Fibroblast of pulmonary artery (primary cell): ENCODE measurements around the gene HRH3.

Source experiments
- DNase-seq: peaks from one replicate; pipeline ENCODE4 v3.0.0-alpha.2; 2010; ENCODE audit warnings: low read depth
- H3K4me3 ChIP-seq: replicated peaks from 2 replicates; pipeline ENCODE4 v1.5.1; 2011; ENCODE audit warnings: low read depth, mild to moderate bottlenecking, control low read depth, low read length, moderate library complexity
- CTCF ChIP-seq: IDR thresholded peaks from 2 replicates; pipeline ENCODE4 v1.5.1; 2011; ENCODE audit warnings: mild to moderate bottlenecking, control low read depth, low read length, inconsistent platforms; ENCODE audit errors: missing control alignments

Gene HRH3

DNA sequence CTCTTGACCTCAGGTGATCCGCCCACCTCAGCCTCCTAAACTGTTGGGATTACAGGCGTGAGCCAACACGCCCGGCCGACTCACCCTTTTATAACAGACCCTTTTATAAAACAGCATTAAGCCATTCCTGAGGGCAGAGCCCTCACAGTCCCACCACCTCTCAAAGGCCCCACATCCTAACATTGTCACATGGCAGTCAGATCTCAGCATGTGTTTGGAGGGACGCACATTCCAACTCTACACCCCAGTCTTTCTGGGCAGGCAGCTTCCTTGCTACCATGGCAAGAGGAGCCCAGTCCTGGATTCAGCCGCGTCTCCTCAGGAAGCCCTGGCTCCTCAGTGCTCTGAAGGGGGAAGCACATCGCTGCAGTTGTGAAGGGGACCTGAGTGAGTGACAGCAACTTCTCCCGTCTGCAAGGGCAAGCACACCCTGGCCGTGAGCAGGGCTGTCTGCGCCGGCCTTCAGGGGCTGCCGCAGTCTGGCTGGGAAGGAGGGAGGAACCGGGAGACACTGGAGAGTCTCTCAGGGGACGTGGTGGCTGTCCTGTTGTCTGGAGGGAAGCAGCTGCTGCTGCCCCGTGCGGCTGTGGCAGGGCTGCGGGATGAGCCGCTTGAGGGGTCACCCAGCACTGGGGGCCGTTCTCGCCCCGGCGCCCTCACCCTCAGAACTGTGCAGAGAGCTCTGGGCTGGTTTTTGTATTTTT, 34.1 kb upstream of the HRH3 start:
- TF ChIP-seq CTCF: no peak
- no peak overlapping the region for H3K4me3 ChIP-seq

GRCh38 chr20:62253398-62253797, 33.3 kb upstream of the HRH3 start:
- TF ChIP-seq CTCF: no peak
- no peak for DNase-seq
- H3K4me3 ChIP-seq: no peak overlapping the region

More for the DNA sequence above, 34.1 kb upstream of the HRH3 start:
- DNase-seq: no peak

GRCh38 chr20:62252342-62252966, 32.4 kb upstream of the HRH3 start:
- TF ChIP-seq CTCF: no peak
- DNase-seq: peak; percentile 20
- no peak overlapping the region for H3K4me3 ChIP-seq

DNA sequence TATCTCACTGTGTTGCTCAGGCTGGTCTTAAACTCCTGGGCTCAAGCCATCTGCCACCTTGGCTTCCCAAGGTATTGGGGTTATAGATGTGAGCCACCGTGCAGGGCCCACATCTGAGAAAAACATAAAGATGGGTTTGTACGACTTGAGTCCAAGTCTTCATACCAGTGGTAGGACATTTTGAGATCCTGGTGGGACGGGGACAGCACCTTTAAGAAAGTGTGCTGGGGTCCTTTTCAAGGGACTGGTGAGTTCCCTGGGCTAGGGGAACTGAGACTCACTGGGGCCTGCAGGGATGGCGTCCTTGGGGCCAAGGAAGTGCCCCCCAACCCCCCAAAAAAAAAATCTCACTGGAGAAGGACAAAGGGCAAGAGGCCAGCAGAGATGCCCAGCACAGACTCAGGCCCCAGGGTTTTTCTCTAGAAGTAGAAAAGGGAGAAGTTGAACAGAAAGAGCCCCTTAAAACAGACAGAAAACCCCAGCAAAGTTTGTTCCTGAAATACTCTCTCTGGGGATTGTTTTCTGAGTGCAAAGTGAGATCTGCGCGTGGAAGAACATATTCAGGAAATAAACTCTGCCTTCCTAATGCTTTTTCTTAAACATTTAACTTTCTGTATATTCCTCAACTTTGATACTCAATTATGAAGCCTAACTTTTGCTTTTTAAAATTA, 28.9 kb upstream of the HRH3 start:
- TF ChIP-seq CTCF: no peak
- no peak for DNase-seq
- no peak overlapping the region for H3K4me3 ChIP-seq

GRCh38 chr20:62246872-62247652, 27.0 kb upstream of the HRH3 start:
- DNase-seq: no peak

More at GRCh38 chr20:62246872-62247652, 27.0 kb upstream of the HRH3 start:
- no peak overlapping the region for H3K4me3 ChIP-seq
- TF ChIP-seq CTCF: no peak
